T-cell (primary cell): ENCODE data around the gene SPECC1. TPM values are rescaled to one million over a fixed set of nuclear protein-coding genes. Genes with fewer than 3 reads are reported as not detected.

Source experiments
- ATAC-seq, 4 experiments: fragments of 200-7000 bp in 3 of 4; fragments of 150-1000 bp in 1 of 4; cut with Tn5 transposase; replicated peaks in 1 of 4; 1 replicate in 3 of 4; 2 replicates in 1 of 4; pipeline ENCODE4 v1.10.0; 2021; ENCODE audit warnings: moderate library complexity in 3 of 4, mild to moderate bottlenecking in 2 of 4, moderate number of reproducible peaks in 1 of 4
- CTCF ChIA-PET, 2 donors: fragments of 300-600 bp; sonication (Branson Sonifier 250); formaldehyde crosslinking; loops; one replicate each; lab custom pipeline; 2022; ENCODE audit warnings: antibody characterized with exemption in 2 of 2; lab: Charles Lee
- POLR2A ChIA-PET, 2 donors: fragments of 300-600 bp; sonication (Branson Sonifier 250); formaldehyde crosslinking; loops; one replicate each; lab custom pipeline; 2022; ENCODE audit warnings: antibody characterized with exemption in 2 of 2; lab: Charles Lee
- DNase-seq, 35 experiments: peaks; one replicate each; pipeline versions ENCODE4 v3.0.0 to v3.0.0-alpha.2; 2013 to 2023
- H3K27ac ChIP-seq: one replicate; pipeline ENCODE4 v1.5.1; 2013; ENCODE audit warnings: low read length
- H3K27me3 ChIP-seq, 2 experiments: replicated peaks in 1 of 2; 1 replicate in 1 of 2; 2 replicates in 1 of 2; pipeline versions ENCODE4 v1.6.1 to v1.7.0; 2013; ENCODE audit warnings: low read length in 1 of 2, mixed read lengths in 1 of 2; ENCODE audit not compliant: control insufficient read depth in 2 of 2, insufficient read depth in 2 of 2; ENCODE audit errors: extremely low read depth in 1 of 2
- H3K36me3 ChIP-seq, 2 donors: 1 replicate in 1 of 2; 2 replicates in 1 of 2; pipeline versions ENCODE4 v1.6.1 to v1.7.0; 2013; ENCODE audit warnings: low read length in 1 of 2; ENCODE audit not compliant: control insufficient read depth in 2 of 2, insufficient read depth in 1 of 2; ENCODE audit errors: extremely low read depth in 1 of 2
- H3K4me1 ChIP-seq, 2 experiments: 1 replicate in 1 of 2; 2 replicates in 1 of 2; pipeline versions ENCODE4 v1.6.1 to v1.7.0; 2013; ENCODE audit warnings: low read length in 2 of 2, mixed read lengths in 1 of 2; ENCODE audit not compliant: insufficient read depth in 2 of 2, control insufficient read depth in 1 of 2; ENCODE audit errors: extremely low read depth in 1 of 2
- H3K4me3 ChIP-seq, 2 donors: 1 replicate in 1 of 2; 2 replicates in 1 of 2; pipeline versions ENCODE4 v1.5.1 to v1.7.0; 2013; ENCODE audit warnings: mild to moderate bottlenecking in 2 of 2, low read length in 1 of 2, moderate library complexity in 1 of 2; ENCODE audit not compliant: control insufficient read depth in 1 of 2; ENCODE audit errors: extremely low read depth in 1 of 2
- H3K9me3 ChIP-seq: 2 replicates; pipeline ENCODE4 v1.7.0; 2013
- H3K27ac Mint-ChIP-seq, 2 donors: one replicate each; pipeline ENCODE4 v1.8.0; 2020 to 2021; ENCODE audit warnings: mild to moderate bottlenecking in 2 of 2, mixed read lengths in 2 of 2
- H3K27me3 Mint-ChIP-seq, 2 donors: one replicate each; pipeline ENCODE4 v1.8.0; 2021 to 2022; ENCODE audit warnings: mixed read lengths in 2 of 2
- H3K36me3 Mint-ChIP-seq: one replicate; pipeline ENCODE4 v1.8.0; 2021; ENCODE audit warnings: mixed read lengths
- H3K4me1 Mint-ChIP-seq, 3 donors: one replicate each; pipeline ENCODE4 v1.8.0; 2020 to 2022; ENCODE audit warnings: mixed read lengths in 3 of 3, mild to moderate bottlenecking in 1 of 3
- H3K4me3 Mint-ChIP-seq, 3 donors: one replicate each; pipeline ENCODE4 v1.8.0; 2020 to 2022; ENCODE audit warnings: mild to moderate bottlenecking in 3 of 3, mixed read lengths in 3 of 3, moderate library complexity in 3 of 3
- H3K9me3 Mint-ChIP-seq, 3 donors: one replicate each; pipeline ENCODE4 v1.8.0; 2020 to 2022; ENCODE audit warnings: mixed read lengths in 3 of 3
- whole genome bisulfite sequencing: methylation state at CpG from one replicate; pipeline ENCODE4 v1.1.5; 2013; ENCODE audit warnings: missing lambda C conversion rate; ENCODE audit not compliant: insufficient coverage; 5-methylcytosine and 5-hydroxymethylcytosine counted together
- total RNA-seq, 35 experiments: library from RNA in 6 of 35; stranded (reverse) in 6 of 35; fragments of 120-200 nt in 1 of 35; gene quantifications; one replicate each; pipeline versions ENCODE4 v1.2.1 to v1.2.4 and lab custom pipeline; 2013 to 2026

The SPECC1 gene
- total RNA-seq, 5 donors from 2014 or later (not counting 1 experiment from before 2014, with no cell fraction given) = 3.9 to 12.9 (median 6.0) TPM

GRCh38 chr17:20254541-20254940 is 245.4 kb downstream of the SPECC1 start:
- CTCF ChIA-PET = no interaction called here

GRCh38 chr17:20256144-20256543 is 247.0 kb downstream of the SPECC1 start:
- Mint-ChIP-seq H3K4me3 (no peak overlapping the region), H3K27ac (no peak overlapping the region)

More at GRCh38 chr17:20254541-20254940, 245.4 kb downstream of the SPECC1 start:
- POLR2A ChIA-PET = no interaction called here
- Mint-ChIP-seq H3K27ac (peak overlapping the region; percentile 76 to 78), H3K9me3 (peaks cover 6 to 14% (median 10%) of the 10 kb centered on the region in 3 donors), H3K27me3 (no peaks in the 10 kb centered on the region), H3K4me1 (peaks cover 30 to 50% (median 33%) of the 10 kb centered on the region in 3 donors), H3K4me3 (peak overlapping the region in 1 of 3 donors; percentile 26), H3K36me3 (peaks cover 25% of the 10 kb centered on the region)
- Histone ChIP-seq H3K9me3 (peaks cover 2% of the 10 kb centered on the region), H3K4me1 (peaks cover 20 to 23% of the 10 kb centered on the region in 2 experiments), H3K27me3 (no peaks in the 10 kb centered on the region), H3K4me3 (no peak overlapping the region), H3K36me3 (no peaks in the 10 kb centered on the region), H3K27ac (no peak overlapping the region)
- ATAC-seq (no peak), DNase-seq (no peak)
- 90% methylated on average over 2 of the region's 2 CpGs for WGBS

GRCh38 chr17:20257008-20257407 is 247.8 kb downstream of the SPECC1 start:
- Mint-ChIP-seq H3K27ac (no peak overlapping the region), H3K9me3 (peaks cover 6 to 10% (median 9%) of the 10 kb centered on the region in 3 donors), H3K27me3 (no peaks in the 10 kb centered on the region), H3K4me3 (no peak overlapping the region), H3K4me1 (peaks cover 32 to 58% (median 33%) of the 10 kb centered on the region in 3 donors), H3K36me3 (peaks cover 28% of the 10 kb centered on the region)
- ChIA-PET CTCF (interaction anchor here in 1 of 2 donors (1.0 kb wide), 1 partner anchor 29 kb away, joined by 3 read pairs; no protein-coding TSS in a partner anchor), POLR2A (no interaction called here)
- WGBS = no CpG with 5 or more reads among the region's 1 CpG
- Histone ChIP-seq H3K27ac (no peak overlapping the region), H3K27me3 (no peaks in the 10 kb centered on the region), H3K4me1 (peaks cover 25 to 26% of the 10 kb centered on the region in 2 experiments), H3K4me3 (no peak overlapping the region), H3K36me3 (no peaks in the 10 kb centered on the region), H3K9me3 (peaks cover 2% of the 10 kb centered on the region)
- DNase-seq (no peak), ATAC-seq (no peak)

More at GRCh38 chr17:20256144-20256543, 247.0 kb downstream of the SPECC1 start:
- H3K36me3 Mint-ChIP-seq = peaks cover 28% of the 10 kb centered on the region
- ATAC-seq (no peak), DNase-seq (no peak)
- Histone ChIP-seq H3K27ac (no peak overlapping the region), H3K4me3 (no peak overlapping the region), H3K9me3 (peaks cover 2% of the 10 kb centered on the region), H3K27me3 (no peaks in the 10 kb centered on the region), H3K4me1 (peaks cover 20 to 23% of the 10 kb centered on the region in 2 experiments), H3K36me3 (no peaks in the 10 kb centered on the region)
- H3K4me1 Mint-ChIP-seq = peaks cover 25 to 52% (median 27%) of the 10 kb centered on the region in 3 donors
- no peaks in the 10 kb centered on the region for H3K27me3 Mint-ChIP-seq
- CTCF ChIA-PET = interaction anchor here in 1 of 2 donors (1.0 kb wide), 1 partner anchor 30 kb away, joined by 3 read pairs; no protein-coding TSS in a partner anchor
- WGBS = no CpG with 5 or more reads among the region's 2 CpGs
- peaks cover 6 to 10% (median 9%) of the 10 kb centered on the region in 3 donors for H3K9me3 Mint-ChIP-seq
- POLR2A ChIA-PET = no interaction called here

GRCh38 chr17:20257798-20258197 is 248.6 kb downstream of the SPECC1 start:
- Histone ChIP-seq H3K27me3 (no peaks in the 10 kb centered on the region), H3K9me3 (peaks cover 2% of the 10 kb centered on the region), H3K4me1 (peaks cover 30 to 33% of the 10 kb centered on the region in 2 experiments), H3K36me3 (no peaks in the 10 kb centered on the region), H3K27ac (no peak overlapping the region), H3K4me3 (no peak overlapping the region)
- peaks cover under 1 to 10% (median 9%) of the 10 kb centered on the region in 3 donors for H3K9me3 Mint-ChIP-seq
- no peak overlapping the region for H3K27ac Mint-ChIP-seq
- POLR2A ChIA-PET = no interaction called here
- H3K27me3 Mint-ChIP-seq = no peaks in the 10 kb centered on the region
- no peak for ATAC-seq
- H3K36me3 Mint-ChIP-seq = peaks cover 23% of the 10 kb centered on the region
- CTCF ChIA-PET = no interaction called here
- H3K4me1 Mint-ChIP-seq = peaks cover 40 to 63% (median 41%) of the 10 kb centered on the region in 3 donors
- no peak overlapping the region for H3K4me3 Mint-ChIP-seq
- no peak for DNase-seq
- 79% methylated on average over 2 of the region's 3 CpGs for WGBS

GRCh38 chr17:20259668-20260067 is 250.5 kb downstream of the SPECC1 start:
- H3K27me3 ChIP-seq = no peaks in the 10 kb centered on the region
- WGBS = no CpG with 5 or more reads among the region's 4 CpGs
- DNase-seq (no peak), ATAC-seq (no peak)
- no peak overlapping the region for H3K27ac Mint-ChIP-seq
- peaks cover 23% of the 10 kb centered on the region for H3K36me3 Mint-ChIP-seq
- POLR2A ChIA-PET = no interaction called here
- H3K4me3 Mint-ChIP-seq = no peak overlapping the region
- no peaks in the 10 kb centered on the region for H3K27me3 Mint-ChIP-seq
- CTCF ChIA-PET = no interaction called here
- no peak overlapping the region for H3K27ac ChIP-seq
- no peaks in the 10 kb centered on the region for H3K36me3 ChIP-seq
- H3K9me3 ChIP-seq = peaks cover 2% of the 10 kb centered on the region
- peaks cover 0 to 10% (median 9%) of the 10 kb centered on the region in 3 donors for H3K9me3 Mint-ChIP-seq
- no peak overlapping the region for H3K4me3 ChIP-seq
- H3K4me1 Mint-ChIP-seq = peaks cover 31 to 47% (median 31%) of the 10 kb centered on the region in 3 donors
- peaks cover 26 to 36% of the 10 kb centered on the region in 2 experiments for H3K4me1 ChIP-seq

GRCh38 chr17:20260268-20260667 is 251.1 kb downstream of the SPECC1 start:
- ChIA-PET POLR2A (interaction anchor here in 1 of 2 donors (0.5 kb wide), 1 partner anchor 21 kb away, joined by 4 read pairs; no protein-coding TSS in a partner anchor), CTCF (no interaction called here)
- H3K4me1 ChIP-seq = peaks cover 23 to 30% of the 10 kb centered on the region in 2 experiments
- Mint-ChIP-seq H3K27ac (no peak overlapping the region), H3K9me3 (peaks cover 0 to 10% (median 9%) of the 10 kb centered on the region in 3 donors), H3K4me1 (peaks cover 30 to 46% (median 32%) of the 10 kb centered on the region in 3 donors), H3K4me3 (no peak overlapping the region), H3K27me3 (no peaks in the 10 kb centered on the region), H3K36me3 (peaks cover 23% of the 10 kb centered on the region)
- WGBS = 96% methylated on average over 4 of the region's 6 CpGs
- no peak overlapping the region for H3K27ac ChIP-seq
- H3K9me3 ChIP-seq = peaks cover 2% of the 10 kb centered on the region
- no peaks in the 10 kb centered on the region for H3K36me3 ChIP-seq
- H3K4me3 ChIP-seq = no peak overlapping the region
- DNase-seq (no peak), ATAC-seq (no peak)
- no peaks in the 10 kb centered on the region for H3K27me3 ChIP-seq
